Measurements from ENCODE around the gene SULT2A1. TPM values are rescaled to one million over a fixed set of nuclear protein-coding genes. Genes with fewer than 3 reads are reported as not detected.

Gene SULT2A1
- total and polyA plus RNA-seq, 2 of the 8 experiments (the other 6 are each of a cell fraction or from before 2014, with no cell fraction given), result not detected

DNA sequence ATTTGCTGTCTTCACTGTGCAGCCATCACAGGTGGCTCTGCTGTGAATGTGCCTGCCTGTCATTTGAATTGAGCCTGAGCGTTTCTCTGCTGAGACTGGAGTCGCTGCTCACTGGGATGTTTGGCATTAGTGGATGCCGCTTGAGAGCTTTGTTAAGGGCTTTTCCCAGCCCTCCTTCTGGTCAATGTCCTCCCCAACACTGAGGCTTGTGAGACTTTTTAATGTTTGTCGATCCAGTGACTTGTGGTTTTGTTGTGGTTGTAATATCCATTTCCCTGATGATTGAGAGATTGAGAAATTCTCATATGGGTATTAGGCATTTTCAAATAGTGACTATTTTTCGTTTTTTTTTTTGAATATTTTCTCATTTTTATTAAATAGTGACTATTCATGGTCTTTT lies 24.5 kb downstream of the SULT2A1 start:
- Histone ChIP-seq H3K36me3 (ENCODE audit: control insufficient read depth in 2 of 4, insufficient read depth in 4 of 4, low read length in 3 of 4) (no peaks in the 10 kb centered on the region), H2BK120ac (replicated peaks; ENCODE audit: low read depth, low read length) (no peak overlapping the region), H3K14ac (ENCODE audit: insufficient read length) (no peak overlapping the region), H3K9me3 (ENCODE audit: insufficient read depth in 2 of 2, low read depth in 1 of 2, low read length in 1 of 2) (no peaks in the 10 kb centered on the region), H3K4me1 (replicated peaks in 1 of 4; ENCODE audit: control insufficient read depth in 3 of 4, insufficient read depth in 4 of 4, low read length in 3 of 4) (peaks cover 0 to 5% (median 2%) of the 10 kb centered on the region in 4 experiments; a peak in 2 of 7 replicates), H2BK15ac (ENCODE audit: low read length) (no peak overlapping the region), H4K8ac (ENCODE audit: extremely low read depth, insufficient read depth, low read length) (no peak overlapping the region), H3K79me1 (ENCODE audit: low read depth, low read length) (no peaks in the 10 kb centered on the region), H2BK5ac (ENCODE audit: low read depth, low read length) (no peak overlapping the region), H3K27ac (ENCODE audit: low read depth, low read length) (no peak overlapping the region), H3K27me3 (replicated peaks in 1 of 4; ENCODE audit: control insufficient read depth in 3 of 4, extremely low read depth in 1 of 4, insufficient read depth in 3 of 4, low read length in 3 of 4) (no peaks in the 10 kb centered on the region), H4K5ac (ENCODE audit: insufficient read length, low read depth, low read length) (no peak overlapping the region), H3K79me2 (ENCODE audit: control insufficient read depth in 1 of 2, insufficient read depth in 2 of 2, low read length in 2 of 2) (no peaks in the 10 kb centered on the region), H3K23ac (ENCODE audit: insufficient read length) (no peak overlapping the region), H2BK20ac (ENCODE audit: low read length) (0 out of 2 replicates have a peak overlapping the region, but pooled peaks have one; percentile 48), H2BK12ac (ENCODE audit: low read depth, low read length) (no peak overlapping the region; the same call in 1 of the 2 replicates), H3K9ac (replicated peaks in 1 of 4; ENCODE audit: extremely low read depth in 1 of 4, low read depth in 3 of 4, low read length in 3 of 4) (no peak overlapping the region), H3K4me3 (ENCODE audit: extremely low read depth in 1 of 4, insufficient read depth in 2 of 4, low read depth in 3 of 4, low read length in 4 of 4) (no peak overlapping the region), H3K23me2 (ENCODE audit: low read depth, low read length) (no peaks in the 10 kb centered on the region), H2AFZ (ENCODE audit: low read length) (no peak overlapping the region), H3K4me2 (ENCODE audit: insufficient read depth in 1 of 2, low read depth in 2 of 2, low read length in 2 of 2) (no peak overlapping the region), H3K18ac (ENCODE audit: extremely low read depth, low read length) (no peak overlapping the region), H3K4ac (replicated peaks; ENCODE audit: insufficient read length, low read depth, low read length) (no peak overlapping the region), H2AK5ac (ENCODE audit: low read depth, low read length) (no peak overlapping the region), H4K20me1 (replicated peaks in 1 of 2; ENCODE audit: control insufficient read depth in 1 of 2, insufficient read depth in 2 of 2, low read length in 2 of 2) (no peaks in the 10 kb centered on the region), H3K56ac (replicated peaks; ENCODE audit: insufficient read length, low read depth, low read length) (no peak overlapping the region), H4K91ac (replicated peaks; ENCODE audit: insufficient read length, low read length) (no peak overlapping the region)
- TF ChIP-seq SIRT6 (IDR thresholded peaks at IDR 0.05; ENCODE audit: low read length) (no peak), BACH1 (IDR thresholded peaks at IDR 0.05; ENCODE audit: low read length) (no peak), CBX8 (IDR thresholded peaks at IDR 0.05; ENCODE audit: borderline replicate concordance, low read depth, low read length) (no peak)
- no peak for DNase-seq (ENCODE audit: low read depth in 1 of 2, low spot score in 2 of 2)
- CTCF ChIA-PET (ENCODE audit: partially characterized antibody), result interaction anchor here (1.1 to 1.8 kb wide), 2 partner anchors 24 to 38 kb away, joined by 3 to 6 read pairs; no protein-coding TSS in a partner anchor
- no peak for FAIRE-seq
- 92% methylated on average over 5 of the region's 5 CpGs; no CpG with 5 or more reads in 1 of the 2 experiments for WGBS, 2 experiments (ENCODE audit: extremely low coverage in 1 of 2, insufficient coverage in 1 of 2, insufficient read length in 1 of 2, insufficient replicate concordance in 2 of 2, low coverage in 1 of 2, low lambda C conversion rate in 2 of 2, missing lambda C conversion rate in 1 of 2)
- POLR2A ChIA-PET (ENCODE audit: partially characterized antibody), result no interaction called here
